Endothelial cell of umbilical vein (primary cell): ENCODE results near the gene HECTD1. TPM values are rescaled to one million over a fixed set of nuclear protein-coding genes. Genes with fewer than 3 reads are reported as not detected.

Source experiments
- BruUV-seq: library from RNA; stranded (reverse); fragments of 400-500 nt; replicated peaks from 2 replicates; lab custom pipeline; 2021; lab: Mats Ljungman, UMichigan
- CTCF ChIA-PET: fragments of 300-600, 350-600 bp; sonication (Branson Sonifier 250); formaldehyde crosslinking; loops from one replicate; lab custom pipeline; 2021; ENCODE audit warnings: antibody characterized with exemption, inconsistent platforms; lab: Charles Lee
- POLR2A ChIA-PET: fragments of 300-600, 350-600 bp; sonication (Branson Sonifier 250); formaldehyde crosslinking; loops from one replicate; lab custom pipeline; 2021; ENCODE audit warnings: antibody characterized with exemption, inconsistent platforms; lab: Charles Lee
- DNase-seq: peaks from one replicate; pipeline ENCODE4 v3.0.0-alpha.2; 2011; ENCODE audit warnings: low read depth, low spot score
- FAIRE-seq: peaks from 2 replicates; lab custom pipeline; 2011; peaks lifted over from hg19 to GRCh38; lab: Jason Lieb, UNC
- H2AFZ ChIP-seq: 2 replicates; pipeline ENCODE4 v1.6.0; 2012; ENCODE audit warnings: low read depth, low read length, control low read depth, inconsistent platforms
- H3K27ac ChIP-seq: 2 replicates; pipeline ENCODE4 v1.5.1; 2011; ENCODE audit warnings: low read depth, mild to moderate bottlenecking, control low read depth, low read length, moderate library complexity; ENCODE audit not compliant: insufficient read depth
- H3K27me3 ChIP-seq, 2 experiments: 2 replicates each; pipeline versions ENCODE4 v1.6.0 to v1.6.1; 2011; ENCODE audit warnings: low read length in 2 of 2, mixed read lengths in 1 of 2; ENCODE audit not compliant: control insufficient read depth in 2 of 2, insufficient read depth in 2 of 2
- H3K36me3 ChIP-seq, 2 experiments: 2 replicates in 1 of 2; 3 replicates in 1 of 2; pipeline ENCODE4 v1.5.1; 2011; ENCODE audit warnings: low read length in 2 of 2, mild to moderate bottlenecking in 1 of 2, moderate library complexity in 1 of 2; ENCODE audit not compliant: control insufficient read depth in 2 of 2, insufficient read depth in 2 of 2; ENCODE audit errors: extremely low read depth in 1 of 2
- H3K4me1 ChIP-seq: 3 replicates; pipeline ENCODE4 v1.5.1; 2011; ENCODE audit warnings: mild to moderate bottlenecking, low read length; ENCODE audit not compliant: control insufficient read depth, insufficient read depth; ENCODE audit errors: extremely low read depth
- H3K4me2 ChIP-seq: 2 replicates; pipeline ENCODE4 v1.6.1; 2011; ENCODE audit warnings: low read length, control low read depth, mixed read lengths; ENCODE audit not compliant: insufficient read depth
- H3K4me3 ChIP-seq, 3 experiments: fragments of 200-600 bp in 1 of 3; sonication (generic), shearing (Covaris generic) in 1 of 3; replicated peaks in 1 of 3; 2 replicates each; pipeline ENCODE4 v1.5.1; 2011 to 2016; ENCODE audit warnings: control low read depth in 3 of 3, low read length in 3 of 3, mild to moderate bottlenecking in 2 of 3, inconsistent platforms in 1 of 3, low read depth in 1 of 3, moderate library complexity in 1 of 3; ENCODE audit not compliant: insufficient read depth in 1 of 3
- H3K79me2 ChIP-seq: 2 replicates; pipeline ENCODE4 v1.6.0; 2012; ENCODE audit warnings: low read length, inconsistent platforms; ENCODE audit not compliant: control insufficient read depth, insufficient read depth
- H3K9ac ChIP-seq: replicated peaks from 2 replicates; pipeline ENCODE3; 2011; ENCODE audit warnings: low read length, control low read depth; ENCODE audit not compliant: insufficient read depth; ENCODE audit errors: extremely low read depth
- H3K9me1 ChIP-seq: replicated peaks from 3 replicates; pipeline ENCODE4 v1.6.0; 2011; ENCODE audit warnings: mild to moderate bottlenecking, low read length; ENCODE audit not compliant: control insufficient read depth, insufficient read depth; ENCODE audit errors: extremely low read depth
- H3K9me3 ChIP-seq: replicated peaks from 2 replicates; pipeline ENCODE4 v1.5.1; 2012; ENCODE audit warnings: low read length, inconsistent platforms; ENCODE audit not compliant: control insufficient read depth, insufficient read depth
- H4K20me1 ChIP-seq: replicated peaks from 2 replicates; pipeline ENCODE3; 2011; ENCODE audit warnings: mild to moderate bottlenecking, low read length; ENCODE audit not compliant: control insufficient read depth, insufficient read depth; ENCODE audit errors: extremely low read depth
- EZH2 ChIP-seq: IDR thresholded peaks from 2 replicates; pipeline ENCODE4 v1.6.1; 2012; ENCODE audit warnings: borderline replicate concordance, low read depth, mild to moderate bottlenecking, moderate library complexity, low read length, inconsistent platforms; ENCODE audit not compliant: severe bottlenecking
- FOS ChIP-seq: IDR thresholded peaks from 2 replicates; pipeline ENCODE4 v1.6.1; 2011; ENCODE audit warnings: mild to moderate bottlenecking, low read length, moderate library complexity, borderline replicate concordance; ENCODE audit not compliant: insufficient read depth
- GATA2 ChIP-seq: IDR thresholded peaks from 2 replicates; pipeline ENCODE4 v1.7.0; 2011; ENCODE audit warnings: low read depth, mild to moderate bottlenecking, moderate library complexity, mixed read lengths, low read length; ENCODE audit not compliant: insufficient read length, insufficient read depth
- JUN ChIP-seq: IDR thresholded peaks from 2 replicates; pipeline ENCODE4 v1.6.1; 2011; ENCODE audit warnings: borderline replicate concordance, low read depth; ENCODE audit not compliant: insufficient read length, insufficient read depth
- MYC ChIP-seq: IDR thresholded peaks from one replicate; pipeline ENCODE4 v1.6.1; 2011; ENCODE audit warnings: mild to moderate bottlenecking, low read depth, low read length
- POLR2A ChIP-seq: IDR thresholded peaks from 2 replicates; pipeline ENCODE4 v1.6.1; 2012; ENCODE audit warnings: low read depth, mild to moderate bottlenecking, control low read depth, low read length
- POLR2AphosphoS5 ChIP-seq: IDR thresholded peaks from 2 replicates; pipeline ENCODE4 v1.6.1; 2012; ENCODE audit warnings: low read depth, mild to moderate bottlenecking, control low read depth, low read length, moderate library complexity; ENCODE audit not compliant: insufficient read depth
- dilution Hi-C: fragments of 300-500 bp; cut with MboI; formaldehyde crosslinking; loops from one replicate; pipeline ENCODE4 v1.15.0; 2019; ENCODE audit warnings: low sequenced_read_pairs; ENCODE audit not compliant: extremely low pct_ligation_motif_present
- intact Hi-C: fragments of 100-400 bp; cut with micrococcal nuclease; formaldehyde crosslinking; loops from one replicate; pipeline ENCODE4 v1.10.0; 2022
- polyA plus RNA-seq, 4 experiments: library from polyadenylated mRNA; depleted of rRNA in 3 of 4; stranded (reverse) in 3 of 4; unstranded in 1 of 4; fragments of >200 nt; gene quantifications; 2 replicates each; pipeline versions ENCODE4 v1.2.1 to v1.2.3, GENCODE V29; 2011 to 2012; ENCODE audit warnings: missing spikeins in 1 of 4
- total RNA-seq: library from RNA; stranded (reverse); gene quantifications from 2 replicates; pipeline ENCODE4 v1.2.3, GENCODE V29; 2021
- TF ChIP-seq, protein P1 (sequence below): IDR thresholded peaks from 2 replicates; pipeline ENCODE4 v1.6.1; 2011; ENCODE audit not compliant: insufficient read depth, insufficient read length
- TF ChIP-seq, protein P2 (sequence below), 2 donors: IDR thresholded peaks; 1 replicate in 1 of 2; 2 replicates in 1 of 2; pipeline ENCODE4 v1.5.1; 2011; ENCODE audit warnings: low read length in 2 of 2, mild to moderate bottlenecking in 2 of 2, moderate library complexity in 2 of 2, control low read depth in 1 of 2, inconsistent platforms in 1 of 2, low read depth in 1 of 2; ENCODE audit not compliant: insufficient read depth in 1 of 2; ENCODE audit errors: extremely low read depth in 1 of 2

Gene HECTD1
- total and polyA plus RNA-seq, 2 donors (not counting 3 experiments of a cell fraction or from before 2014, with no cell fraction given): 67.9 to 181 TPM

DNA sequence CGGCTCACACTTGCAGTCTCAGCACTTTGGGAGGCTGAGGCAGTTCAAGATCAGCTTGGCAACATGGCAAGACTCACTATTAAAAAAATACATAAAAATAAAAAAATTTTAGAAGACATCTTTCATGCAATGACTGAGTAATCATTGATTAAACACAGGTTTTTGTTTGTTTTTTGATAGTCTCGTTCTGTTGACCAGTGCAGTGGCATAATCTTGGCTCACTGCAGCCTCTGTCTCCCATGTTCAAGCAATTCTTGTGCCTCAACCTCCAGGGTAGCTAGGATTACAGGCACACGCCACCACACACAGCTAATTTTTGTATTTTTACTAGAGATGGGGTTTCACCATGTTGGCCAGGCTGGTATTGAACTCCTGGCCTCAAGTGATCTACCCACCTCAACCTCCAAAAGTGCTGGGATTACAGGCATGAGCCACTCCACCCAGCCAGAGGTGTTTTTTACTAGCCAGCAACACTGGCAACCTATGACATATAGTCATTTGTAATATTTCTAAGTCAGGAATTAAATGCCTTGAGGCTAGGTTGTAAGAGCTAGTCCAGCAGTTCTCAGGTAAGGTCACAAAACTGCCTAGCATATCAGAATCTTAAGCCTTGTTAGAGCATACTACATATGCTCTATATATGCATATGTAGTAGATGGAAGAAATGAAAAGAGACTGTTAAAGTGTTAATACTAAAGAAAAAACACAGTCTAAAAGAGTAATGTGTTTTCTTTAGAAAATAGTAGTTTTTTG lies 27.1 kb downstream of the HECTD1 start:
- intact Hi-C loops (no loop called here), dilution Hi-C loops (no loop called here)
- no peak overlapping the region for H3K27ac ChIP-seq
- TF ChIP-seq JUN (no peak), POLR2AphosphoS5 (no peak), MYC (no peak), POLR2A (no peak), FOS (no peak), EZH2 (no peak), GATA2 (no peak)
- TF ChIP-seq, protein P1, sequence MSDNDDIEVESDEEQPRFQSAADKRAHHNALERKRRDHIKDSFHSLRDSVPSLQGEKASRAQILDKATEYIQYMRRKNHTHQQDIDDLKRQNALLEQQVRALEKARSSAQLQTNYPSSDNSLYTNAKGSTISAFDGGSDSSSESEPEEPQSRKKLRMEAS: no peak
- TF ChIP-seq, protein P2, sequence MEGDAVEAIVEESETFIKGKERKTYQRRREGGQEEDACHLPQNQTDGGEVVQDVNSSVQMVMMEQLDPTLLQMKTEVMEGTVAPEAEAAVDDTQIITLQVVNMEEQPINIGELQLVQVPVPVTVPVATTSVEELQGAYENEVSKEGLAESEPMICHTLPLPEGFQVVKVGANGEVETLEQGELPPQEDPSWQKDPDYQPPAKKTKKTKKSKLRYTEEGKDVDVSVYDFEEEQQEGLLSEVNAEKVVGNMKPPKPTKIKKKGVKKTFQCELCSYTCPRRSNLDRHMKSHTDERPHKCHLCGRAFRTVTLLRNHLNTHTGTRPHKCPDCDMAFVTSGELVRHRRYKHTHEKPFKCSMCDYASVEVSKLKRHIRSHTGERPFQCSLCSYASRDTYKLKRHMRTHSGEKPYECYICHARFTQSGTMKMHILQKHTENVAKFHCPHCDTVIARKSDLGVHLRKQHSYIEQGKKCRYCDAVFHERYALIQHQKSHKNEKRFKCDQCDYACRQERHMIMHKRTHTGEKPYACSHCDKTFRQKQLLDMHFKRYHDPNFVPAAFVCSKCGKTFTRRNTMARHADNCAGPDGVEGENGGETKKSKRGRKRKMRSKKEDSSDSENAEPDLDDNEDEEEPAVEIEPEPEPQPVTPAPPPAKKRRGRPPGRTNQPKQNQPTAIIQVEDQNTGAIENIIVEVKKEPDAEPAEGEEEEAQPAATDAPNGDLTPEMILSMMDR (IDR thresholded peaks at IDR 0.05; ENCODE audit: extremely low read depth in 1 of 2, insufficient read depth in 1 of 2, low read depth in 1 of 2, low read length in 2 of 2): no peak
- no peaks in the 10 kb centered on the region for H3K27me3 ChIP-seq
- H4K20me1 ChIP-seq: no peaks in the 10 kb centered on the region
- H3K9ac ChIP-seq: no peak overlapping the region
- ChIA-PET CTCF (interaction anchor here (0.6 to 0.7 kb wide), 2 partner anchors 145 to 1455 kb away, joined by 3 read pairs; no protein-coding TSS in a partner anchor), POLR2A (no interaction called here)
- H3K4me1 ChIP-seq: no peaks in the 10 kb centered on the region
- H3K4me2 ChIP-seq: no peak overlapping the region
- no peak overlapping the region for H3K4me3 ChIP-seq
- H3K9me1 ChIP-seq: no peaks in the 10 kb centered on the region
- DNase-seq: no peak
- H3K36me3 ChIP-seq: peaks cover 4 to 5% of the 10 kb centered on the region in 2 experiments
- no peaks in the 10 kb centered on the region for H3K9me3 ChIP-seq
- peaks cover 47% of the 10 kb centered on the region for H3K79me2 ChIP-seq
- FAIRE-seq: no peak
- no peak overlapping the region for H2AFZ ChIP-seq
- BruUV-seq: no TSS peak
